OCI-LY1 (cell line): ENCODE data around the gene DOCK1.

Experiments used
- CTCF ChIP-seq: fragments of 200-600 bp; sonication (generic), shearing (Covaris generic); IDR thresholded peaks from 2 replicates; pipeline ENCODE4 v1.5.1; 2017; ENCODE audit warnings: mild to moderate bottlenecking, antibody characterized with exemption, low read length, moderate library complexity, mixed read lengths
- EZH2 ChIP-seq: fragments of 200-600 bp; sonication (generic), shearing (Covaris generic); IDR thresholded peaks from 2 replicates; pipeline ENCODE4 v1.8.0; 2017; ENCODE audit warnings: borderline replicate concordance, mixed run types, mild to moderate bottlenecking, antibody characterized with exemption, low read length, moderate library complexity, mixed read lengths

- TF ChIP-seq CTCF, result no peak
- TF ChIP-seq EZH2, result no peak
Measured at GRCh38 chr10:127451628-127452027, 546.4 kb downstream of the DOCK1 start.
